K562 (cell line): ENCODE data around the gene RTP3. TPM values are rescaled to one million over a fixed set of nuclear protein-coding genes. Genes with fewer than 3 reads are reported as not detected.
A peak's percentile ranks its signal among the peaks of the same experiment; 100 is the strongest.

Source experiments
- ATAC-seq: fragments of 200-7000 bp; cut with Tn5 transposase; 3 replicates; pipeline ENCODE4 v1.9.1; 2020; ENCODE audit warnings: moderate library complexity
- BruUV-seq: library from RNA; stranded (reverse); fragments of 400-500 nt; replicated peaks from 2 replicates; lab custom pipeline; 2021; lab: Mats Ljungman, UMichigan
- CTCF ChIA-PET: fragments of 300-600 bp; formaldehyde crosslinking; extraction: SDS; loops from one replicate; lab custom pipeline; 2021; ENCODE audit warnings: low intra/inter-chr PET ratio; lab: Yijun Ruan, JAX
- POLR2A ChIA-PET: fragments of 300-600, 350-650 bp; sonication (Branson Sonifier 250); formaldehyde crosslinking; extraction: SDS; loops from one replicate; lab custom pipeline; 2021; ENCODE audit warnings: antibody characterized with exemption, inconsistent platforms; lab: Yijun Ruan, JAX
- DNase-seq, 4 experiments: peaks; one replicate each; pipeline versions ENCODE4 v3.0.0 to v3.0.0-alpha.2; 2011 to 2018; ENCODE audit warnings: low spot score in 3 of 4, mixed read lengths in 3 of 4; ENCODE audit errors: extremely low read depth in 1 of 4
- FAIRE-seq: peaks from 2 replicates; lab custom pipeline; 2011; peaks lifted over from hg19 to GRCh38; lab: Jason Lieb, UNC
- H2AFZ ChIP-seq: 2 replicates; pipeline ENCODE4 v1.6.0; 2011; ENCODE audit warnings: low read depth, low read length, control low read depth, inconsistent platforms
- H3K27ac ChIP-seq: fragments of 200-600 bp; 3 replicates; pipeline ENCODE4 v1.8.0; 2011; ENCODE audit warnings: low read depth, mild to moderate bottlenecking, control low read depth, inconsistent platforms, low read length, moderate library complexity, mixed read lengths; ENCODE audit errors: extremely low read depth
- H3K27me3 ChIP-seq, 2 experiments: fragments of 300-600 bp in 1 of 2; 2 replicates in 1 of 2; 3 replicates in 1 of 2; pipeline versions ENCODE4 v1.6.0 to v1.8.0; 2011; ENCODE audit warnings: inconsistent platforms in 2 of 2, low read length in 2 of 2, mild to moderate bottlenecking in 1 of 2, mixed read lengths in 1 of 2, moderate library complexity in 1 of 2; ENCODE audit not compliant: control insufficient read depth in 2 of 2, insufficient read depth in 2 of 2
- H3K36me3 ChIP-seq: fragments of 300-600 bp; 3 replicates; pipeline ENCODE4 v1.8.0; 2011; ENCODE audit warnings: mild to moderate bottlenecking, low read length, inconsistent platforms; ENCODE audit not compliant: control insufficient read depth, insufficient read depth
- H3K4me1 ChIP-seq, 2 experiments: fragments of 200-600 bp in 1 of 2; replicated peaks in 1 of 2; 2 replicates in 1 of 2; 3 replicates in 1 of 2; pipeline versions ENCODE4 v1.5.1 to v1.8.0; 2011; ENCODE audit warnings: inconsistent platforms in 2 of 2, low read length in 2 of 2, mild to moderate bottlenecking in 1 of 2, mixed read lengths in 1 of 2, moderate library complexity in 1 of 2; ENCODE audit not compliant: control insufficient read depth in 2 of 2, insufficient read depth in 2 of 2
- H3K4me2 ChIP-seq: 2 replicates; pipeline ENCODE4 v1.6.1; 2011; ENCODE audit warnings: low read length, control low read depth, inconsistent platforms, mixed read lengths; ENCODE audit not compliant: insufficient read depth
- H3K4me3 ChIP-seq: fragments of 200-600 bp; sonication (generic), shearing (Covaris generic); 2 replicates; pipeline ENCODE4 v1.5.1; 2016; ENCODE audit warnings: control low read depth, inconsistent platforms
- H3K79me2 ChIP-seq: fragments of 200-600 bp; 3 replicates; pipeline ENCODE4 v1.8.0; 2011; ENCODE audit warnings: low read length, inconsistent platforms; ENCODE audit not compliant: control insufficient read depth, insufficient read depth
- H3K9ac ChIP-seq, 2 experiments: 2 replicates each; pipeline versions ENCODE4 v1.6.0 to v1.6.1; 2011; ENCODE audit warnings: low read depth in 2 of 2, low read length in 2 of 2, control low read depth in 1 of 2, inconsistent platforms in 1 of 2, mild to moderate bottlenecking in 1 of 2, mixed read lengths in 1 of 2; ENCODE audit not compliant: insufficient read depth in 1 of 2
- H3K9me1 ChIP-seq: one replicate; pipeline ENCODE4 v1.6.0; 2011; ENCODE audit warnings: inconsistent platforms, mild to moderate bottlenecking, low read length, moderate library complexity; ENCODE audit not compliant: control insufficient read depth, insufficient read depth
- H3K9me3 ChIP-seq: replicated peaks from 2 replicates; pipeline ENCODE4 v1.5.1; 2011; ENCODE audit warnings: low read depth, low read length, inconsistent platforms; ENCODE audit not compliant: control insufficient read depth, insufficient read depth
- H4K20me1 ChIP-seq: replicated peaks from 2 replicates; pipeline ENCODE4 v1.6.1; 2011; ENCODE audit warnings: low read length, inconsistent platforms, mixed read lengths; ENCODE audit not compliant: control insufficient read depth, insufficient read depth
- FOXJ2 ChIP-seq: fragments of 200-800 bp; sonication (Bioruptor generic); IDR thresholded peaks from 2 replicates; pipeline ENCODE4 v1.6.1; 2016; ENCODE audit warnings: missing genetic modification characterization, missing compliant biosample characterization
- LEF1 ChIP-seq: fragments of 450-650 bp; IDR thresholded peaks from 2 replicates; pipeline ENCODE4 v1.6.1; 2016; ENCODE audit warnings: mild to moderate bottlenecking
- USF1 ChIP-seq: sonication (generic); formaldehyde crosslinking; IDR thresholded peaks from 2 replicates; pipeline ENCODE4 v1.9.0; 2022; ENCODE audit warnings: mild to moderate bottlenecking, missing genetic modification reagents
- ZNF766 ChIP-seq: fragments of 200-800 bp; sonication (Bioruptor generic); conservative IDR thresholded peaks from 2 replicates; pipeline ENCODE4 v1.6.1; 2016; ENCODE audit warnings: missing genetic modification characterization, missing compliant biosample characterization
- WGBS: fragments of 100-300 bp; shearing (Covaris generic); methylation state at CpG from one replicate; pipeline ENCODE4 v1.1.6; 2016; ENCODE audit warnings: low coverage, mixed read lengths; ENCODE audit not compliant: insufficient coverage; ENCODE audit errors: missing lambda C conversion rate; 5-methylcytosine and 5-hydroxymethylcytosine counted together
- in situ Hi-C: fragments of 300-500 bp; cut with MboI; formaldehyde crosslinking; loops from 4 replicates; pipeline ENCODE4 v1.15.0; 2018; ENCODE audit warnings: inconsistent platforms, mixed read lengths
- intact Hi-C: fragments of 100-400 bp; cut with micrococcal nuclease; formaldehyde crosslinking; loops from 2 replicates; pipeline ENCODE4 v1.14.2; 2022
- polyA plus RNA-seq, 8 experiments: library from polyadenylated mRNA; depleted of rRNA in 4 of 8; stranded (reverse) in 5 of 8; unstranded in 3 of 8; fragments of >200 nt; fragmentation: Nextera tagmentation in 2 of 8; fragmentation: Illumina TruSeq in 1 of 8; extraction: Ambion mirVana in 2 of 8; extraction: Trizol in 1 of 8; gene quantifications; 2 replicates each; pipeline versions ENCODE4 v1.2.1 to v1.2.3, GENCODE V29; 2011 to 2014; ENCODE audit warnings: inconsistent platforms in 1 of 8, missing spikeins in 1 of 8
- total RNA-seq, 7 experiments: library from RNA; depleted of rRNA in 6 of 7; stranded (reverse); fragments of >200 nt in 6 of 7; fragmentation: Illumina TruSeq in 2 of 7; extraction: Trizol in 2 of 7; gene quantifications; 2 replicates each; pipeline versions ENCODE4 v1.2.1 to v1.2.3, GENCODE V29; 2011 to 2021; ENCODE audit warnings: low replicate concordance in 1 of 7
- TF ChIP-seq, protein P1 (sequence below), 2 experiments: fragments of 450-650 bp; IDR thresholded peaks; 2 replicates each; pipeline ENCODE4 v1.6.1; 2016; ENCODE audit warnings: mild to moderate bottlenecking in 2 of 2, borderline replicate concordance in 1 of 2, low read depth in 1 of 2, moderate library complexity in 1 of 2
- TF ChIP-seq, protein P2 (sequence below): sonication (generic); formaldehyde crosslinking; IDR thresholded peaks from 2 replicates; pipeline ENCODE4 v1.9.0; 2022; ENCODE audit warnings: mild to moderate bottlenecking, missing genetic modification reagents
- TF ChIP-seq, protein P3 (sequence below), 2 experiments: fragments of 200-800 bp in 1 of 2; sonication (Bioruptor generic) in 1 of 2; sonication (generic) in 1 of 2; formaldehyde crosslinking in 1 of 2; IDR thresholded peaks in 1 of 2; conservative IDR thresholded peaks in 1 of 2; 2 replicates each; pipeline versions ENCODE4 v1.5.0 to v1.6.1; 2016 to 2020; ENCODE audit warnings: missing compliant biosample characterization in 1 of 2, missing genetic modification characterization in 1 of 2, missing genetic modification reagents in 1 of 2

The RTP3 gene
- total and polyA plus RNA-seq, 9 of the 15 experiments (the other 6 are each of a cell fraction or from before 2014, with no cell fraction given): not detected

DNA sequence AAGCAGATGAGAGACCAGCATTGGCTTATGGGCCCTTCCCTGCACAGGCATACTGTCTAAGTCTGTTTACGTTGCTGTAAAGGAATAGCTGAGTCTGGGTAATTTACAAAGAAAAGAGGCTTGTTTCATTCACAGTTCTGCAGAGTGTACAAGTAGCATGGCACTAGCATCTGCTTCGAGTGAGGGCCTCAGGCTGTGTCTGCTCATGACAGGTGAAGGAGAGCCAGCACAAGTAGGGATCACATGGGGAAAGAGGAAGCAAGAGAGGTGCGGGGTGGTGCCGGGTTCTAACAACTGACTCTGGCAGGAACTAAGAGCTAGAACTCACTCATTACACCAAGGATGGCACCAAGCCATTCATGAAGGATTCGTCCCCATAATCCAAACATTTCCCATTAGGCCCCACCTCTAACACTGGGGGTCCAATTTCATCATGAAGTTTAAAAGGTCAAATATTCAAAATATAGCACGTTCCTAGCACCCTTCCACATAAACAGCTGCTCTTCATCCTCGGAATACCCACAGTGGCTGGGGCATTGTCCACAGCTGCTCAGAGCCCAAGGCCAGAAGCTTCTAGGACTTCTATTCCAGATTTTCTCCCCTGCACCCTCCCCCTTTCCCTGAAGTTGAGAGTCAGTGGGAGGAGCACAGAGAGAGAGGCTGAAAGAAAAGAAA, 5.6 kb downstream of the RTP3 start:
- no peak for FAIRE-seq
- Histone ChIP-seq H3K4me3 (no peak overlapping the region), H3K9me3 (no peaks in the 10 kb centered on the region), H3K27me3 (no peaks in the 10 kb centered on the region; a peak in 1 of 5 replicates), H3K9me1 (no peaks in the 10 kb centered on the region), H2AFZ (peak overlapping the region; percentile 89), H4K20me1 (no peaks in the 10 kb centered on the region), H3K4me1 (peaks cover 43 to 77% of the 10 kb centered on the region in 2 experiments; a peak in 4 of 5 replicates), H3K79me2 (no peaks in the 10 kb centered on the region), H3K36me3 (no peaks in the 10 kb centered on the region), H3K4me2 (peak overlapping the region; percentile 36), H3K9ac (peak overlapping the region in 1 of 2 experiments; percentile 3; a peak in 1 of 4 replicates), H3K27ac (peak overlapping the region; percentile 33; the same call in 1 of the 3 replicates)
- intact Hi-C loops (no loop called here), in situ Hi-C loops (no loop called here)
- no TSS peak for BruUV-seq
- peak; percentile 6 for ATAC-seq
- 38% methylated on average over 7 of the region's 7 CpGs for WGBS
- ChIA-PET POLR2A (interaction anchor here (0.6 to 2.4 kb wide), 6 partner anchors 9 to 877 kb away, joined by 3 to 8 read pairs (median 8); partner anchors contain the start of gene PTPN23), CTCF (no interaction called here)
- no peak for DNase-seq
- TF ChIP-seq, protein P1, sequence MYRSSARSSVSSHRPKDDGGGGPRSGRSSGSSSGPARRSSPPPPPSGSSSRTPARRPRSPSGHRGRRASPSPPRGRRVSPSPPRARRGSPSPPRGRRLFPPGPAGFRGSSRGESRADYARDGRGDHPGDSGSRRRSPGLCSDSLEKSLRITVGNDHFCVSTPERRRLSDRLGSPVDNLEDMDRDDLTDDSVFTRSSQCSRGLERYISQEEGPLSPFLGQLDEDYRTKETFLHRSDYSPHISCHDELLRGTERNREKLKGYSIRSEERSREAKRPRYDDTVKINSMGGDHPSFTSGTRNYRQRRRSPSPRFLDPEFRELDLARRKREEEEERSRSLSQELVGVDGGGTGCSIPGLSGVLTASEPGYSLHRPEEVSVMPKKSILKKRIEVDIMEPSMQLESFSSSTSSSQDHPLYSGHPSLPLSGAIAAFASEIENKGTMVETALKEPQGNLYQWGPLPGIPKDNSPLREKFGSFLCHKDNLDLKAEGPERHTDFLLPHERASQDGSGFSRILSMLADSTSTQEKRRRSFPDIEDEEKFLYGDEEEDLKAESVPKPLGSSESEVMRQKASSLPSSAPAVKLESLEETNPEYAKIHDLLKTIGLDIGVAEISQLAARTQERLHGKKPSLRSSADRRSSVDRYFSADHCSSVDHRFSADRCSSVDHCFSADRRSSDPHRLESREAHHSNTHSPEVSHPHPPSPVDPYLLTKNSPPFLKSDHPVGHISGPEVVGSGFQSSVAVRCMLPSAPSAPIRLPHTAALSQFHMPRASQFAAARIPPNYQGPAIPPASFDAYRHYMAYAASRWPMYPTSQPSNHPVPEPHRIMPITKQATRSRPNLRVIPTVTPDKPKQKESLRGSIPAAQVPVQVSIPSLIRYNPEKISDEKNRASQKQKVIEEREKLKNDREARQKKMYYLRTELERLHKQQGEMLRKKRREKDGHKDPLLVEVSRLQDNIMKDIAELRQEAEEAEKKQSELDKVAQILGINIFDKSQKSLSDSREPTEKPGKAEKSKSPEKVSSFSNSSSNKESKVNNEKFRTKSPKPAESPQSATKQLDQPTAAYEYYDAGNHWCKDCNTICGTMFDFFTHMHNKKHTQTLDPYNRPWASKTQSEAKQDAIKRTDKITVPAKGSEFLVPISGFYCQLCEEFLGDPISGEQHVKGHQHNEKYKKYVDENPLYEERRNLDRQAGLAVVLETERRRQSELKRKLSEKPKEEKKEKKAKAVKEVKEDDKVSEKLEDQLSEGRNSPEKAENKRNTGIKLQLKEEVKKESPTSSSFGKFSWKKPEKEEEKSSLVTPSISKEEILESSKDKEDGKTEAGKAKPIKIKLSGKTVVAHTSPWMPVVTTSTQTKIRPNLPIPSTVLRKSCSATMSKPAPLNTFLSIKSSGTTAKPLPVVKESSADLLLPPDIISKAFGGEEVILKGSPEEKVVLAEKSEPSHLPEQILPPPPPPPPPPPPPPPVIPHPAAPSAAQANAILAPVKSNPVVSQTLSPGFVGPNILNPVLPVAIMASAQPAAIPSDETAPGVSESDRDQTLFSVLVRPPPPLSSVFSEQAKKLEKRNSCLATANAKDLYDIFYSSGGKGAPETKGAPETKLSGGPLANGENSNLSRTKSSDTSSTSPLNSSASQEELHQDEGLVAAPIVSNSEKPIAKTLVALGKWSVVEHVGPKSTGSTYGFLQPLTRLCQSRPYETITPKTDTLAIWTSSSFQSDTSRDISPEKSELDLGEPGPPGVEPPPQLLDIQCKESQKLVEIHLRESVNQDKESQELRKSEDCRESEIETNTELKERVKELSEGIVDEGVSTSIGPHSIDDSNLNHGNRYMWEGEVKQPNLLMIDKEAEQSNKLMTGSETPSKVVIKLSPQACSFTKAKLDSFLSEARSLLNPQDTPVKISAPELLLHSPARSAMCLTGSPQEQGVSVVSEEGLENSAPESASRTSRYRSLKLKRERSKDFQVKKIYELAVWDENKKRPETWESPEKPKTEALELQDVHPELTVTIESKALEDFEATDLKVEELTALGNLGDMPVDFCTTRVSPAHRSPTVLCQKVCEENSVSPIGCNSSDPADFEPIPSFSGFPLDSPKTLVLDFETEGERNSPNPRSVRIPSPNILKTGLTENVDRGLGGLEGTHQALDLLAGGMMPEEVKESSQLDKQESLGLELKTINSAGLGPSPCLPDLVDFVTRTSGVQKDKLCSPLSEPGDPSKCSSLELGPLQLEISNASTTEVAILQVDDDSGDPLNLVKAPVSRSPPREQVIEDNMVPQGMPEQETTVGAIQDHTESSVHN (IDR thresholded peaks at IDR 0.05; ENCODE audit: borderline replicate concordance in 1 of 2, low read depth in 1 of 2): no peak
- TF ChIP-seq FOXJ2 (no peak), LEF1 (no peak), USF1 (CRISPR knock-in tag) (0 out of 2 replicates have a peak, but pooled peaks have one; percentile 19), ZNF766 (CRISPR knock-in tag) (0 out of 2 replicates have a peak, but pooled peaks have one; percentile 13)
- TF ChIP-seq, protein P2, sequence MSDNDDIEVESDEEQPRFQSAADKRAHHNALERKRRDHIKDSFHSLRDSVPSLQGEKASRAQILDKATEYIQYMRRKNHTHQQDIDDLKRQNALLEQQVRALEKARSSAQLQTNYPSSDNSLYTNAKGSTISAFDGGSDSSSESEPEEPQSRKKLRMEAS (CRISPR knock-in tag): no peak
- TF ChIP-seq, protein P3, sequence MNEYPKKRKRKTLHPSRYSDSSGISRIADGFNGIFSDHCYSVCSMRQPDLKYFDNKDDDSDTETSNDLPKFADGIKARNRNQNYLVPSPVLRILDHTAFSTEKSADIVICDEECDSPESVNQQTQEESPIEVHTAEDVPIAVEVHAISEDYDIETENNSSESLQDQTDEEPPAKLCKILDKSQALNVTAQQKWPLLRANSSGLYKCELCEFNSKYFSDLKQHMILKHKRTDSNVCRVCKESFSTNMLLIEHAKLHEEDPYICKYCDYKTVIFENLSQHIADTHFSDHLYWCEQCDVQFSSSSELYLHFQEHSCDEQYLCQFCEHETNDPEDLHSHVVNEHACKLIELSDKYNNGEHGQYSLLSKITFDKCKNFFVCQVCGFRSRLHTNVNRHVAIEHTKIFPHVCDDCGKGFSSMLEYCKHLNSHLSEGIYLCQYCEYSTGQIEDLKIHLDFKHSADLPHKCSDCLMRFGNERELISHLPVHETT (CRISPR knock-in tag; conservative IDR thresholded peaks at IDR 0.05 in 1 of 2, IDR thresholded peaks at IDR 0.05 in 1 of 2): peak in 1 of 2 experiments; percentile 29; a peak in 1 of 4 replicates
